ENCODE data around the gene OLA1.

- TF ChIP-seq, protein P1, sequence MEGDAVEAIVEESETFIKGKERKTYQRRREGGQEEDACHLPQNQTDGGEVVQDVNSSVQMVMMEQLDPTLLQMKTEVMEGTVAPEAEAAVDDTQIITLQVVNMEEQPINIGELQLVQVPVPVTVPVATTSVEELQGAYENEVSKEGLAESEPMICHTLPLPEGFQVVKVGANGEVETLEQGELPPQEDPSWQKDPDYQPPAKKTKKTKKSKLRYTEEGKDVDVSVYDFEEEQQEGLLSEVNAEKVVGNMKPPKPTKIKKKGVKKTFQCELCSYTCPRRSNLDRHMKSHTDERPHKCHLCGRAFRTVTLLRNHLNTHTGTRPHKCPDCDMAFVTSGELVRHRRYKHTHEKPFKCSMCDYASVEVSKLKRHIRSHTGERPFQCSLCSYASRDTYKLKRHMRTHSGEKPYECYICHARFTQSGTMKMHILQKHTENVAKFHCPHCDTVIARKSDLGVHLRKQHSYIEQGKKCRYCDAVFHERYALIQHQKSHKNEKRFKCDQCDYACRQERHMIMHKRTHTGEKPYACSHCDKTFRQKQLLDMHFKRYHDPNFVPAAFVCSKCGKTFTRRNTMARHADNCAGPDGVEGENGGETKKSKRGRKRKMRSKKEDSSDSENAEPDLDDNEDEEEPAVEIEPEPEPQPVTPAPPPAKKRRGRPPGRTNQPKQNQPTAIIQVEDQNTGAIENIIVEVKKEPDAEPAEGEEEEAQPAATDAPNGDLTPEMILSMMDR (IDR thresholded peaks at IDR 0.05; ENCODE audit: insufficient read depth, low read length, poor library complexity, severe bottlenecking): no peak
- TF ChIP-seq EZH2phosphoT487 (conservative IDR thresholded peaks at IDR 0.05; ENCODE audit: low read length): no peak
These were observed 219.4 kb downstream of the OLA1 start for GRCh38 chr2:174028935-174029334.
